HepG2 (cell line): ENCODE data around the gene KCNE4. TPM values are rescaled to one million over a fixed set of nuclear protein-coding genes. Genes with fewer than 3 reads are reported as not detected.

Experiments
- ATAC-seq: fragments of 200-7000 bp; cut with Tn5 transposase; 3 replicates; pipeline ENCODE4 v1.9.1; 2020; ENCODE audit warnings: mild to moderate bottlenecking, moderate library complexity
- BruUV-seq: library from RNA; stranded (reverse); fragments of 400-500 nt; replicated peaks from 2 replicates; lab custom pipeline; 2021; lab: Mats Ljungman, UMichigan
- CTCF ChIA-PET: fragments of 300-600 bp; formaldehyde crosslinking; extraction: SDS; loops from one replicate; lab custom pipeline; 2021; ENCODE audit warnings: low total read pairs, inconsistent platforms, low intra/inter-chr PET ratio; lab: Yijun Ruan, JAX
- POLR2A ChIA-PET: fragments of 350-600 bp; sonication (Branson Sonifier 250); formaldehyde crosslinking; loops from one replicate; lab custom pipeline; 2020; ENCODE audit warnings: antibody characterized with exemption, inconsistent platforms; lab: Yijun Ruan, JAX
- DNase-seq: peaks from one replicate; pipeline ENCODE4 v3.0.0-alpha.2; 2015; ENCODE audit warnings: low spot score
- FAIRE-seq: peaks from 3 replicates; lab custom pipeline; 2011; peaks lifted over from hg19 to GRCh38; lab: Jason Lieb, UNC
- H2AFZ ChIP-seq: one replicate; pipeline ENCODE4 v1.6.1; 2011; ENCODE audit warnings: low read length, inconsistent platforms
- H3K27ac ChIP-seq: fragments of 300-600 bp; 3 replicates; pipeline ENCODE4 v1.8.0; 2011; ENCODE audit warnings: mixed run types, mild to moderate bottlenecking, mixed read lengths, low read length, inconsistent platforms; ENCODE audit not compliant: insufficient read depth; ENCODE audit errors: extremely low read length
- H3K27me3 ChIP-seq, 2 experiments: fragments of 200-600 bp in 1 of 2; 2 replicates in 1 of 2; 3 replicates in 1 of 2; pipeline versions ENCODE4 v1.6.0 to v1.8.0; 2011; ENCODE audit warnings: low read length in 2 of 2, mild to moderate bottlenecking in 2 of 2, moderate library complexity in 2 of 2, inconsistent platforms in 1 of 2; ENCODE audit not compliant: insufficient read depth in 2 of 2, control insufficient read depth in 1 of 2
- H3K36me3 ChIP-seq, 2 experiments: fragments of 200-600 bp in 1 of 2; replicated peaks in 1 of 2; 2 replicates in 1 of 2; 3 replicates in 1 of 2; pipeline versions ENCODE4 v1.5.1 to v1.8.0; 2011; ENCODE audit warnings: low read length in 2 of 2, inconsistent platforms in 1 of 2; ENCODE audit not compliant: insufficient read depth in 2 of 2, control insufficient read depth in 1 of 2
- H3K4me1 ChIP-seq: 2 replicates; pipeline ENCODE4 v1.5.1; 2012; ENCODE audit warnings: low read length, inconsistent platforms; ENCODE audit not compliant: insufficient read depth
- H3K4me2 ChIP-seq: 2 replicates; pipeline ENCODE4 v1.6.0; 2011; ENCODE audit warnings: low read depth, low read length, inconsistent platforms
- H3K4me3 ChIP-seq, 3 experiments: fragments of 200-600 bp in 1 of 3; sonication (generic), shearing (Covaris generic) in 1 of 3; replicated peaks in 1 of 3; 2 replicates each; pipeline ENCODE4 v1.5.1; 2011 to 2016; ENCODE audit warnings: low read length in 3 of 3, inconsistent platforms in 2 of 3, low read depth in 2 of 3, mild to moderate bottlenecking in 2 of 3, control low read depth in 1 of 3, mixed read lengths in 1 of 3; ENCODE audit not compliant: insufficient read depth in 1 of 3
- H3K79me2 ChIP-seq: one replicate; pipeline ENCODE4 v1.6.1; 2011; ENCODE audit warnings: low read length, inconsistent platforms; ENCODE audit not compliant: insufficient read depth
- H3K9ac ChIP-seq: 2 replicates; pipeline ENCODE4 v1.6.0; 2011; ENCODE audit warnings: mild to moderate bottlenecking, low read depth, low read length, inconsistent platforms; ENCODE audit not compliant: insufficient read depth
- H3K9me3 ChIP-seq: 2 replicates; pipeline ENCODE4 v1.5.1; 2012; ENCODE audit warnings: mild to moderate bottlenecking, low read length
- H4K20me1 ChIP-seq: 2 replicates; pipeline ENCODE4 v1.6.0; 2011; ENCODE audit warnings: inconsistent platforms, mild to moderate bottlenecking, low read length, moderate library complexity; ENCODE audit not compliant: insufficient read depth
- PLRG1 ChIP-seq: fragments of 450-650 bp; conservative IDR thresholded peaks from 2 replicates; pipeline ENCODE4 v1.6.1; 2016
- ZNF672 ChIP-seq: sonication (generic); formaldehyde crosslinking; IDR thresholded peaks from 2 replicates; pipeline ENCODE4 v1.8.1; 2022; ENCODE audit warnings: missing genetic modification reagents
- ZNF782 ChIP-seq: sonication (generic); formaldehyde crosslinking; IDR thresholded peaks from 2 replicates; pipeline ENCODE4 v1.4.0; 2020; ENCODE audit warnings: missing genetic modification reagents, mild to moderate bottlenecking, borderline replicate concordance
- WGBS: methylation state at CpG from one replicate; pipeline ENCODE4 v1.1.6; 2017; ENCODE audit warnings: low lambda C conversion rate; 5-methylcytosine and 5-hydroxymethylcytosine counted together
- in situ Hi-C: cut with HindIII; loops from 2 replicates; pipeline ENCODE4 v1.10.0; 2017; ENCODE audit warnings: low pct_unique_long_range_greater_than_20kb; ENCODE audit not compliant: extremely low pct_ligation_motif_present
- intact Hi-C: fragments of 100-400 bp; cut with micrococcal nuclease; formaldehyde crosslinking; loops from one replicate; pipeline ENCODE4 v1.10.0; 2022; ENCODE audit not compliant: unreplicated experiment
- polyA plus RNA-seq, 8 experiments: library from polyadenylated mRNA; depleted of rRNA in 3 of 8; stranded (reverse) in 7 of 8; unstranded in 1 of 8; fragments of >200 nt; fragmentation: Illumina TruSeq in 4 of 8; extraction: Trizol in 4 of 8; gene quantifications; 2 replicates each; pipeline versions ENCODE4 v1.2.1 to v1.2.3, GENCODE V29; 2011 to 2016; ENCODE audit warnings: low read depth in 4 of 8, missing spikeins in 1 of 8, mixed read lengths in 1 of 8; ENCODE audit not compliant: insufficient read depth in 1 of 8
- total RNA-seq, 5 experiments: library from RNA; depleted of rRNA; stranded (reverse); fragments of >200 nt; fragmentation: Illumina TruSeq; extraction: Trizol; gene quantifications; 2 replicates each; pipeline ENCODE4 v1.2.3, GENCODE V29; 2016; ENCODE audit warnings: low read depth in 1 of 5
- TF ChIP-seq, protein P1 (sequence below): sonication (generic); formaldehyde crosslinking; IDR thresholded peaks from 2 replicates; pipeline ENCODE4 v1.8.0; 2022; ENCODE audit warnings: mild to moderate bottlenecking, missing genetic modification reagents, borderline replicate concordance
- TF ChIP-seq, protein P2 (sequence below), 2 experiments: fragments of 450-650 bp in 1 of 2; sonication (generic) in 1 of 2; formaldehyde crosslinking in 1 of 2; IDR thresholded peaks; 2 replicates each; pipeline versions ENCODE4 v1.6.1 to v1.8.0; 2016 to 2022; ENCODE audit warnings: antibody characterized with exemption in 1 of 2, mild to moderate bottlenecking in 1 of 2, missing genetic modification reagents in 1 of 2

The KCNE4 gene
- total and polyA plus RNA-seq, 2 of the 13 experiments (the other 11 are each of a cell fraction or from before 2014, with no cell fraction given) = not detected

GRCh38 chr2:223062396-223062795 is 10.4 kb downstream of the KCNE4 start:
- FAIRE-seq = no peak
- BruUV-seq = no TSS peak
- ChIA-PET CTCF (no interaction called here), POLR2A (no interaction called here)
- Histone ChIP-seq H3K36me3 (no peaks in the 10 kb centered on the region), H3K4me3 (no peak overlapping the region), H3K27ac (no peak overlapping the region), H3K4me2 (no peak overlapping the region), H3K4me1 (no peaks in the 10 kb centered on the region), H2AFZ (no peak overlapping the region), H3K27me3 (peaks cover 0 to 5% of the 10 kb centered on the region in 2 experiments; a peak in 2 of 5 replicates), H4K20me1 (no peaks in the 10 kb centered on the region), H3K9me3 (no peaks in the 10 kb centered on the region), H3K9ac (no peak overlapping the region), H3K79me2 (no peaks in the 10 kb centered on the region)
- no peak for ATAC-seq
- intact Hi-C loops (no loop called here), in situ Hi-C loops (no loop called here)
- WGBS = 0% methylated on average over 2 of the region's 2 CpGs
- TF ChIP-seq ZNF782 (no peak), PLRG1 (no peak), ZNF672 (CRISPR knock-in tag) (no peak)
- TF ChIP-seq, protein P1, sequence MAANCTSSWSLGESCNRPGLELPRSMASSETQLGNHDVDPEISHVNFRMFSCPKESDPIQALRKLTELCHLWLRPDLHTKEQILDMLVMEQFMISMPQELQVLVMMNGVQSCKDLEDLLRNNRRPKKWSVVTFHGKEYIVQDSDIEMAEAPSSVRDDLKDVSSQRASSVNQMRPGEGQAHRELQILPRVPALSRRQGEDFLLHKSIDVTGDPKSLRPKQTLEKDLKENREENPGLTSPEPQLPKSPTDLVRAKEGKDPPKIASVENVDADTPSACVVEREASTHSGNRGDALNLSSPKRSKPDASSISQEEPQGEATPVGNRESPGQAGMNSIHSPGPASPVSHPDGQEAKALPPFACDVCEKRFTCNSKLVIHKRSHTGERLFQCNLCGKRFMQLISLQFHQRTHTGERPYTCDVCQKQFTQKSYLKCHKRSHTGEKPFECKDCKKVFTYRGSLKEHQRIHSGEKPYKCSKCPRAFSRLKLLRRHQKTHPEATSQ (CRISPR knock-in tag) = no peak
- TF ChIP-seq, protein P2, sequence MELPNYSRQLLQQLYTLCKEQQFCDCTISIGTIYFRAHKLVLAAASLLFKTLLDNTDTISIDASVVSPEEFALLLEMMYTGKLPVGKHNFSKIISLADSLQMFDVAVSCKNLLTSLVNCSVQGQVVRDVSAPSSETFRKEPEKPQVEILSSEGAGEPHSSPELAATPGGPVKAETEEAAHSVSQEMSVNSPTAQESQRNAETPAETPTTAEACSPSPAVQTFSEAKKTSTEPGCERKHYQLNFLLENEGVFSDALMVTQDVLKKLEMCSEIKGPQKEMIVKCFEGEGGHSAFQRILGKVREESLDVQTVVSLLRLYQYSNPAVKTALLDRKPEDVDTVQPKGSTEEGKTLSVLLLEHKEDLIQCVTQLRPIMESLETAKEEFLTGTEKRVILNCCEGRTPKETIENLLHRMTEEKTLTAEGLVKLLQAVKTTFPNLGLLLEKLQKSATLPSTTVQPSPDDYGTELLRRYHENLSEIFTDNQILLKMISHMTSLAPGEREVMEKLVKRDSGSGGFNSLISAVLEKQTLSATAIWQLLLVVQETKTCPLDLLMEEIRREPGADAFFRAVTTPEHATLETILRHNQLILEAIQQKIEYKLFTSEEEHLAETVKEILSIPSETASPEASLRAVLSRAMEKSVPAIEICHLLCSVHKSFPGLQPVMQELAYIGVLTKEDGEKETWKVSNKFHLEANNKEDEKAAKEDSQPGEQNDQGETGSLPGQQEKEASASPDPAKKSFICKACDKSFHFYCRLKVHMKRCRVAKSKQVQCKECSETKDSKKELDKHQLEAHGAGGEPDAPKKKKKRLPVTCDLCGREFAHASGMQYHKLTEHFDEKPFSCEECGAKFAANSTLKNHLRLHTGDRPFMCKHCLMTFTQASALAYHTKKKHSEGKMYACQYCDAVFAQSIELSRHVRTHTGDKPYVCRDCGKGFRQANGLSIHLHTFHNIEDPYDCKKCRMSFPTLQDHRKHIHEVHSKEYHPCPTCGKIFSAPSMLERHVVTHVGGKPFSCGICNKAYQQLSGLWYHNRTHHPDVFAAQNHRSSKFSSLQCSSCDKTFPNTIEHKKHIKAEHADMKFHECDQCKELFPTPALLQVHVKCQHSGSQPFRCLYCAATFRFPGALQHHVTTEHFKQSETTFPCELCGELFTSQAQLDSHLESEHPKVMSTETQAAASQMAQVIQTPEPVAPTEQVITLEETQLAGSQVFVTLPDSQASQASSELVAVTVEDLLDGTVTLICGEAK (IDR thresholded peaks at IDR 0.05) = no peak
- TF ChIP-seq, protein P2 (CRISPR knock-in tag; IDR thresholded peaks at IDR 0.05) = no peak
- DNase-seq = no peak
